Neural progenitor cell (in vitro differentiated cells): Measurements from ENCODE around the gene OR7G2.

Experiments
- CTCF ChIP-seq: fragments of 200-600 bp; sonication (generic); IDR thresholded peaks from 2 replicates; pipeline ENCODE4 v1.5.1; 2017; ENCODE audit warnings: antibody characterized with exemption, mild to moderate bottlenecking
- EZH2 ChIP-seq: fragments of 200-600 bp; sonication (generic); IDR thresholded peaks from 2 replicates; pipeline ENCODE4 v1.6.1; 2017; ENCODE audit warnings: antibody characterized with exemption, mild to moderate bottlenecking, moderate library complexity

DNA sequence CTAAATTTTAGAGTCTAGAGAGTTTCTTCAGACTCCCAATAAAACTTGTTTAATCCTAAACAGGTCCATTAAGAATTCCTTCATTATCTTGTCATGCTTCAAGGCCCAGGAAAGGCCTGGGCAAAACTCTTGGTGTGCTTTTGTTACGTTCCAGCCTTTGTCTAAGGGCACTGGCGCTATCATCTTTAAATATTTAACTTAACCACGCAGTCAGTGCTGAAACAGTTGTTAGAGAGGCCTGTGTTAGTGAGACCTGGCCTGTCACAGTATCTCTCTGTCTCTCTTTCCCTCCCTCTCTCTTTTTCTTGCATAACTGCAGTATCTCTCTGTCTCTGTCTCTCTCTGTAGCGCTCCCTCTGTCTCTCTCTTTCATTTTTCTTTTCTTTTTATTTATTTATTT, 28.6 kb downstream of the OR7G2 start:
- TF ChIP-seq CTCF, result no peak
- TF ChIP-seq EZH2, result no peak
